Cardiac muscle cell (in vitro differentiated cells and primary cell): ENCODE data around the gene ERO1B. TPM values are rescaled to one million over a fixed set of nuclear protein-coding genes. Genes with fewer than 3 reads are reported as not detected.

Experiments
- DNase-seq, 2 donors: peaks; one replicate each; pipeline versions ENCODE4 v3.0.0 to v3.0.0-alpha.2; 2010 to 2017; ENCODE audit warnings: low read depth in 1 of 2, low spot score in 1 of 2
- H3K27ac ChIP-seq: fragments of 200-600 bp; sonication (generic); 2 replicates; pipeline ENCODE4 v1.5.1; 2016
- H3K27me3 ChIP-seq: fragments of 200-600 bp; sonication (generic); 2 replicates; pipeline ENCODE4 v1.6.0; 2016; ENCODE audit warnings: control low read depth
- H3K36me3 ChIP-seq: fragments of 200-600 bp; sonication (generic); 2 replicates; pipeline ENCODE4 v1.5.1; 2016; ENCODE audit warnings: control low read depth
- H3K4me1 ChIP-seq: fragments of 200-600 bp; sonication (generic); 2 replicates; pipeline ENCODE4 v1.8.1; 2017; ENCODE audit warnings: low read depth, mild to moderate bottlenecking, mixed run types
- H3K4me3 ChIP-seq: fragments of 200-600 bp; sonication (generic); 2 replicates; pipeline ENCODE4 v1.5.1; 2016; ENCODE audit warnings: mild to moderate bottlenecking
- H3K9me3 ChIP-seq: fragments of 200-600 bp; sonication (generic); 2 replicates; pipeline ENCODE4 v1.5.1; 2017; ENCODE audit warnings: low read depth, mild to moderate bottlenecking, control low read depth
- CTCF ChIP-seq: IDR thresholded peaks from 2 replicates; pipeline ENCODE4 v1.5.1; 2012; ENCODE audit warnings: low read depth, mild to moderate bottlenecking, low read length
- polyA plus RNA-seq: library from polyadenylated mRNA; unstranded; fragments of >200 nt; fragmentation: Nextera tagmentation; extraction: Ambion mirVana; gene quantifications from 2 replicates; pipeline ENCODE4 v1.2.1, GENCODE V29; 2016
- total RNA-seq: library from RNA; depleted of rRNA; stranded (reverse); fragments of >200 nt; gene quantifications from 2 replicates; pipeline ENCODE4 v1.2.3, GENCODE V29; 2016

The ERO1B gene
- total and polyA plus RNA-seq, 2 experiments from 2014 or later = 2.2 to 2.7 TPM

- Histone ChIP-seq H3K27me3 (no peaks in the 10 kb centered on the region), H3K4me3 (no peak overlapping the region), H3K9me3 (no peaks in the 10 kb centered on the region), H3K36me3 (no peaks in the 10 kb centered on the region), H3K27ac (no peak overlapping the region), H3K4me1 (no peaks in the 10 kb centered on the region)
- no peak for TF ChIP-seq CTCF
- no peak for DNase-seq
Measured at GRCh38 chr1:236322566-236323409, 41.0 kb upstream of the ERO1B start.

- H3K9me3 ChIP-seq = no peaks in the 10 kb centered on the region
- no peak overlapping the region for H3K4me3 ChIP-seq
- no peak for DNase-seq
- no peaks in the 10 kb centered on the region for H3K4me1 ChIP-seq
- TF ChIP-seq CTCF = no peak
- no peaks in the 10 kb centered on the region for H3K36me3 ChIP-seq
- no peaks in the 10 kb centered on the region for H3K27me3 ChIP-seq
- no peak overlapping the region for H3K27ac ChIP-seq
Measured at GRCh38 chr1:236321101-236321500, 39.3 kb upstream of the ERO1B start.

GRCh38 chr1:236320671-236321070, 38.9 kb upstream of the ERO1B start:
- no peak overlapping the region for H3K4me3 ChIP-seq
- no peak overlapping the region for H3K27ac ChIP-seq
- no peaks in the 10 kb centered on the region for H3K36me3 ChIP-seq
- no peaks in the 10 kb centered on the region for H3K27me3 ChIP-seq
- TF ChIP-seq CTCF = no peak
- DNase-seq = no peak
- no peaks in the 10 kb centered on the region for H3K9me3 ChIP-seq
- H3K4me1 ChIP-seq = no peaks in the 10 kb centered on the region

- H3K4me1 ChIP-seq = no peaks in the 10 kb centered on the region
- no peak for TF ChIP-seq CTCF
- no peaks in the 10 kb centered on the region for H3K27me3 ChIP-seq
- H3K4me3 ChIP-seq = no peak overlapping the region
- no peaks in the 10 kb centered on the region for H3K36me3 ChIP-seq
- no peaks in the 10 kb centered on the region for H3K9me3 ChIP-seq
- H3K27ac ChIP-seq = no peak overlapping the region
- DNase-seq = no peak
Measured at GRCh38 chr1:236320214-236320613, 38.5 kb upstream of the ERO1B start.

- no peak for DNase-seq
- H3K4me1 ChIP-seq = no peaks in the 10 kb centered on the region
- TF ChIP-seq CTCF = no peak
Measured at GRCh38 chr1:236316437-236316836, 34.7 kb upstream of the ERO1B start.

More at GRCh38 chr1:236316437-236316836, 34.7 kb upstream of the ERO1B start:
- H3K27ac ChIP-seq = no peak overlapping the region
- no peaks in the 10 kb centered on the region for H3K36me3 ChIP-seq
- H3K4me3 ChIP-seq = no peak overlapping the region
- H3K27me3 ChIP-seq = no peaks in the 10 kb centered on the region
- H3K9me3 ChIP-seq = no peaks in the 10 kb centered on the region
